NCI-H1694 (cell line): Measurements from ENCODE around the gene PDCD2.
"Not testable (repeated sequence)": the region's sequence is repeated elsewhere in the genome, so short reads cannot be mapped to it uniquely, and the experiment has no call there.

Source experiments
- DNase-seq: peaks from one replicate; lab custom pipeline; 2025; lab: John Stamatoyannopoulos, UW

The PDCD2 gene

GRCh38 chr6:170545405-170545804 is 39.0 kb downstream of the PDCD2 start:
- DNase-seq: no peak

GRCh38 chr6:170542031-170542719 is 42.3 kb downstream of the PDCD2 start:
- no peak for DNase-seq

- no peak for DNase-seq
Observed at GRCh38 chr6:170537329-170537728, 47.1 kb downstream of the PDCD2 start.

- DNase-seq: no peak
Observed at GRCh38 chr6:170536671-170537070, 47.8 kb downstream of the PDCD2 start.

- DNase-seq: no peak
Observed at GRCh38 chr6:170535004-170535403, 49.4 kb downstream of the PDCD2 start.

- no peak for DNase-seq
Observed at GRCh38 chr6:170533792-170534191, 50.6 kb downstream of the PDCD2 start.

GRCh38 chr6:170532867-170533488 is 51.5 kb downstream of the PDCD2 start:
- DNase-seq: no peak

- DNase-seq: peak; percentile 49
Observed at GRCh38 chr6:170529839-170530469, 54.5 kb downstream of the PDCD2 start.

- not testable (repeated sequence) for DNase-seq
Observed at GRCh38 chr6:170527995-170528394, 56.4 kb downstream of the PDCD2 start.

GRCh38 chr6:170525795-170526194 is 58.6 kb downstream of the PDCD2 start:
- no peak for DNase-seq
